Brain pericyte (primary cell): Measurements from ENCODE around the gene N4BP3.
"Not testable (repeated sequence)": the region's sequence is repeated elsewhere in the genome, so short reads cannot be mapped to it uniquely, and the experiment has no call there.

Source experiments
- DNase-seq: peaks from one replicate; pipeline ENCODE4 v3.0.0-alpha.2; 2012; ENCODE audit warnings: low read depth, low spot score

Gene N4BP3

DNA sequence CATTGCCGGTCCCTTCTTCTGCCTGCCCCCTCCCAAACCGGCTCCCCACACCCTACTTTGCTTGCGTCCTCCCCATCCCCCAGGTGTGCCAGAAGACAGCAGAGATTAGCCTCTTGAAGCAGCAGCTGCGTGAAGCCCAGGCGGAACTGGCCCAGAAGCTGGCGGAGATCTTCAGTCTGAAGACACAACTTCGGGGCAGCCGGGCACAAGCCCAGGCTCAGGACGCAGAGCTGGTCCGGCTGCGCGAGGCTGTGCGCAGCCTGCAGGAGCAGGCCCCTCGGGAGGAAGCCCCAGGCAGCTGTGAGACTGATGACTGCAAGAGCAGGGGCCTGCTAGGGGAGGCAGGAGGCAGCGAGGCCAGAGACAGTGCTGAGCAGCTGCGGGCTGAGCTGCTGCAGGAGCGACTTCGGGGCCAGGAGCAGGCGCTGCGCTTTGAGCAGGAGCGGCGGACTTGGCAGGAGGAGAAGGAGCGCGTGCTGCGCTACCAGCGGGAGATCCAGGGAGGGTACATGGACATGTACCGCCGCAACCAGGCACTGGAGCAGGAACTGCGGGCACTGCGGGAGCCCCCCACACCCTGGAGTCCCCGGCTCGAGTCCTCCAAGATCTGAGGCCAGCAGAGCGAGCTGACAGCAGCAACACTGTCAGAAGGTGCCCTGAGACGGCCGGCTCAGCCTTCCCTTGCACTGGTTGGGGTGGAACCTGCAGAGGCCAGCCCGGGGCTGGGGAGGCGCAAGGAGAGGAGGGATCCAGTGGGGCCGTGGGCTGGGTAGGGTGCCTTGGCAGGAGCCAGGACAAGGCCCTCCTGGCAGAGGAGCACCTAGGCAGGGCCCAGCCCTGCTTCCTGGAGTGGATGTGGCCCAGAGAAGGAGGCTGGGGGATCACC is 8.3 kb downstream of the N4BP3 start:
- no peak for DNase-seq

DNA sequence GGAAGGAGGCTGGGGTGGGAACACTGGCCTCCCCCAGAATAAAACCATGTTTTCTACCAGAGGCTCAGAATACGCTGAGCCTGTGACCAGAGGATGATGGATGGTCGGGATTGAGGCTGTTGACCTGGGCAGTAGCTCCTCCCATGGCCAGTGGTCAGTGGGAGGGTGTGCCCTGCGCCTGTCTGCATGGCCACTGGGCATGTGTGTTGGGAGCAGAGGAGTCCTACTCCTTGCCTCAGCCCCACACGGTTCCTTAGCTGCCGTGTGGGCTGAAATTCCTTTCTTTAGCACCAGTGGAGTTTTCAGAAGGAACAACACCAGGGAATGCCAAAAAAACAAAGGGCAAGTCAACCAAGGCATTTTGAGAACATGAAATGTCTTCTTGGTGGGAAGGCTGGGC is 9.0 kb downstream of the N4BP3 start:
- no peak for DNase-seq

DNA sequence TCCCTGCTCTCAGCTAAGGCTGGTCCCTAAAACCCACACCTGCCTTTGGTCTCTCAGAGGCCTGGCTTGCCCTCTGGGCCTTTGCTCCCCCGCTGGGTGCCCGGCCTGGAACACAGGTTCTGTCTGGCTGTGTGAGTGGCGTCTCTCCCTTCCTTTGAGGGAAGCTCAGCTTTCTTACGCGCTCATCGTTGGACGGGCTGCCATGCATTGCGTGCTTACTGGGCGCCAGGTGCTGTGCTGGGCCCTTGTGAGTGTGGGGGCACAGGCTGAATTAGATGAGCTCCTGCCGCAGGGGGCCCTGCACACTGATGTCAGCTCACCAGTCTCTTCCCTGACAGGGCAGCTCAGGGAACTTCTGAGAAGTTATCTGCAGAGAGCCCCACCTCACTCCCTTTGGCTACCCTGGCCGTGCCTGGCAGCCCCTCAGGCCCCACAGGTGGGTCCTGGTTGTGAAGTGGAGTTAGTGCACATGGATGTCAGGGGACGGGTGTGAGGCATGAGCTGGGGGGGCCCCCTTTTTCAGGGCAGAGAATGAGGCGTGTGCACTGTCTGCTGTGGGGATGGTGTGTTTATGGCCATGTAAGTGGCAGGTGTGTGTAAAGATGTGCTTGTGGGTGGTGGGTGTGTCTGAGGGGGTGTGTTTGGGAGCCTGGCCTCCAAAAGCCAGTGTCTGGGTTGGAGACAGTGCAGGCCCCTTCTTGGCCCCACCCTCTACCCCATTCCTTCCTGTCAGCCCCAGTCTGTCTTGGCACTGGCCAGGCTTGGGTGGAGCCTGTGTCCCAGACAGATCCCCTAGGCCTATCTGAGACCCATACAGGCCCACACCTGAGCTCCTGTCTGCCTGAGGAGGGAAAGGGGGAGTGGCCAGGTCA is 10.0 kb downstream of the N4BP3 start:
- DNase-seq: no peak

DNA sequence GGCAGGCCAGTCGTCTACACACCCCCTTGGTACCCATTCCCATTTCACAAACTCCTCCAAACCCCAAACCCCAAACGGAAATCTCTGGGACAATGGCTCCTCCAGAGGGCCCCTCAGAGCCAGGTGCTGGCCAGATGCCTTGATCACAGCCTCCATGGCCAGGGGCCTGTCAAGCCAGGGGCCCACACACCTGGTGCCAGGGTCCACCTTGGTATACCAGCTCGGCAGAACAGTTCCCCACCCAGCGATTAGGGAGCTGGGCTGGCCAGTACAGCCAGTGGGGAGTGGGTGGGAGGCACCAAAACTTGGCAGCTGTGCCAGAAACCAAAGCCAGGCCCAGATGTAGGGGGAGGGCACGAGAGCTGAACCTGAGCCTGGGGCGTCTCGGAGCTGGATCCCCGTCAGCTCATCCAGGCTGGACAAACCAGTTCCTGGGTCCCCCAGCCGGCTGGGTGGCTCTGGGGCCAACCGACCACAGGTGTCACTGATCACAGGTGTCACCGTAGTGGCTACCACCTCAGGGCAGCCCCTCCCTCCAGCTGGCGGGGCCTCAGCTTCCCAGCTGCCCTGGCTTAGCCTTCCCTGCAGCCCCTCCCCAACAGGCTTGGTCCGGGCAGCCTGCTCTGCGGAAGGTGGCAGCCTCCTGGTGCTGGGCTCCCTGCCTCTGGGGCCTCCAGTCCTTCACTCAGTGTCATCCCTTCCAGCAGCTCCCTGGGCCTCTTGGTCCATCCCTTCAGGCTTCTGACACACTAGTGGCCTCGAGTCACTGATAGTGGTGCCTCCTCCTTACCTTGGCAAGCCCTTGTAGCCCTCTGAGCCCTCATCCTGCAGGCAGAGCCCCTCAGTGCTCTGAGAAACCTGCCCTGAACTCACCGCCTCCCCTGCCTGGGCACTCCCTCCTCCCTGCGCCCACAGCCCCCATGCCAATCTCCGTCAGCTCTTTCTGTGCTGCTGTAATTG is 10.9 kb downstream of the N4BP3 start:
- DNase-seq: no peak

DNA sequence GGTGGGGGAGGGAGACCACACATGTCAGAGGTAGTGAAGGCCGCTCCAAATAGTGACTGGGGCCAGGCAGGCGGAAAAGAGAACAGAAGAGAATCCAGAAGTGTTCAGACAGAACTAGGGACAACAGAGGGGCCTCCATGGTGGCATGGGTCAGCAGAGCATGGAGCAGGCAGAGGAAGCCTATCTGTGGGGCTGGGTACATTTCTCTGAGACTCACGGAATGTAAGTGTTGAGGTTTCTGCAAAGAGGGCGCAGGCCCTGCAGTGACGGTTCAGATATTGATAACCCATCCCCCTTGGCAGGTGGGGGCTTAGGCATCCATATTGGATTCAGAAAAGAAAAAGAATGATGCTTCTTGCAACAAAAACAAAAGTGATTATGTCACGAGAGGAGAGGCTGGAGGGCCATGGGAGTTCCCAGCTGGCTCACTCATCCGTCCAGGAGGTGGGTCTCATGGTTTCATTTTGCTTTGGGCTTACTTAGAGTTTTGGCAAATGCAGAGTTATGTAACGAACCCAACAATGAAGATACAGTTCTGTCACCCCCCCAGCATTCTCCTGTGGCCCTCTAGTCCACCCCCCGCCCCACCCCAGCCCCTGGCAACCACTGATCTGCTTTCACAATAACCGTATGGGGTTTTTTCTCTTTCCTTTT is 12.0 kb downstream of the N4BP3 start:
- DNase-seq: no peak

DNA sequence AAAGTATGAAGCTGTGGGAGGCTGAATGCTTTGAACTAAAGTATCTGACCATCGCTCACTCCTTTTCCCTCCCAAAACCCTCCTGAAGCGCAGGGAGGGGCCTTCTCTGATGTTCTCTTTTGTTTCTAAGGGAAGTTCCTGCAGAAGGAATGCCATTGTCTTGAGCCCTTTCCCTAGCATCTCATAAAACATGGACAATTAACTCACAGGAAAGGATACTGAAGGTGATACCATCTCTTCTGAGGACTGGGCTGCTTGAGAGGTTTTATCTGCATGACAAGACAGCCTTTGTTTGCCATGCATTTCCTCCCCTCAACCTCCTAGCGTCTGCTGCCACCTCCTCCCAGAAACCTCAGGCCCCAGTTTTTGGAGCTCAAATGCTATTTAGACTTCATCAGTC is 13.2 kb downstream of the N4BP3 start:
- DNase-seq: no peak

DNA sequence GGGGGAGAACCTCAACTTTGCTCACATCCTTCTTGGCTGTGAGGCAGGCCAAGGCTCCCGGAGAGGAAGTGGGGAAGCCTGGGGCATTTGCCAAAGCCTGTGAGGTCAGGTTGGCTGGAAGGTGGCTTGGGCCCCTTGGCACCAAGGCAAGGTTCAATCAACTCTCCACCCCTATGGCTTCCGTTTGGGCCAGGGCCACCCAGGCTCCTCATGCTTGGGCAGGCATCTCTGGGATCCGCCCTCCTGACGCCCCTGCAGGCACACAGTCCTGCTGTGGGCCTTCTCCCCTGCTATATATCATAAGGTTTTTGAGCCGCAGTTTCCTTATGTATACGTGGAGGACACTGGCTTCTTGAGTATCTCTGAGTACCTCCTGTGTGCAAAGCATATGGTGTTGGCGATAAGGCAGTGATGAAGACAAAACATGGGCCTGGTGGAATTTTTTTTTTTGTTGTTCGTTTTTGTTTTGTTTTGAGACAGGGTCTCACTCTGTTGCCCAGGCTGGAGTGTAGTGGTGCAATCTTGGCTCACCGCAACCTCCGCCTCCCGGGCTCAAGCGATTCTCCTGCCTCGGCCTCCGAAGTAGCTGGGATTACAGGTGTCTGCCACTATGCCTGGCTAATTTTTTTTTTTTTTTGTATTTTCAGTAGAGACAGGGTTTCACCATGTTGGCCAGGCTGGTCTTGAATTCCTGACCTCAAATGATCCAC is 14.1 kb downstream of the N4BP3 start:
- not testable (repeated sequence) for DNase-seq

DNA sequence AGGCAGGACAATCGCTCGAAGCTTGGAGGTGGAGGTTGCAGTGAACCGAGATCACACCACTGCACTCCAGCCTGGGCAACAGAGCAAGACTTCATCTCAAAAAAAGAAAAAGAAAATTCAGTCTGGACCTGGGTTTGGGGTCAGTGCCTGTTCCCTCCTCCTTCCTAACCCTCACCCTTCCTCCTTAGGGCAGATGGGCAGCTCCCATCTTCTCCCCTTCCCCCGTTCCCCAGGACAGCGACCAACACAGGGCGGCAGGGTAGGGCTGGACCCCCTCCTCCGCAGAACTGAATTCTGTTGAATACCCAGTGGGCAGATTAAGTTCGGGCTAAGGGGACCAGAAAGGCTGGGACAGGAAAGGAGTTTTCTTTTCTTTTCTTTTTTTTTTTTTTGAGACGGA is 16.0 kb downstream of the N4BP3 start:
- no peak for DNase-seq

DNA sequence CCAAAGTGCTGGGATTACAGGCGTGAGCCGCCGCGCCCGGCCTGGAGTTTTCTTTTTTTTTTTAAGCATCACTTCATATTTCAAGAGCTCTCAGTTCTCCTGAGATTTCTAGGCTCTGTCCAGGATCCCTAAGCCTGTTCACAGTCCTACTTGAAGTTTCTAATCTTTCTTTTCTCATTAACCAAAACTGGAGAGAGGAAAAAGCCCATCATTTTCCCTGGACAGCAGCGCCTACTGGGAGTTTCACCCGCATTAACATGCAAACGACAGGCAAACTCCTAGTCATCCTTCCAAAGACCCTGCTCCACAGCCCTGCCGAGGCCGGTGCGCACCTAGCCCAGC is 16.9 kb downstream of the N4BP3 start:
- DNase-seq: not testable (repeated sequence)

DNA sequence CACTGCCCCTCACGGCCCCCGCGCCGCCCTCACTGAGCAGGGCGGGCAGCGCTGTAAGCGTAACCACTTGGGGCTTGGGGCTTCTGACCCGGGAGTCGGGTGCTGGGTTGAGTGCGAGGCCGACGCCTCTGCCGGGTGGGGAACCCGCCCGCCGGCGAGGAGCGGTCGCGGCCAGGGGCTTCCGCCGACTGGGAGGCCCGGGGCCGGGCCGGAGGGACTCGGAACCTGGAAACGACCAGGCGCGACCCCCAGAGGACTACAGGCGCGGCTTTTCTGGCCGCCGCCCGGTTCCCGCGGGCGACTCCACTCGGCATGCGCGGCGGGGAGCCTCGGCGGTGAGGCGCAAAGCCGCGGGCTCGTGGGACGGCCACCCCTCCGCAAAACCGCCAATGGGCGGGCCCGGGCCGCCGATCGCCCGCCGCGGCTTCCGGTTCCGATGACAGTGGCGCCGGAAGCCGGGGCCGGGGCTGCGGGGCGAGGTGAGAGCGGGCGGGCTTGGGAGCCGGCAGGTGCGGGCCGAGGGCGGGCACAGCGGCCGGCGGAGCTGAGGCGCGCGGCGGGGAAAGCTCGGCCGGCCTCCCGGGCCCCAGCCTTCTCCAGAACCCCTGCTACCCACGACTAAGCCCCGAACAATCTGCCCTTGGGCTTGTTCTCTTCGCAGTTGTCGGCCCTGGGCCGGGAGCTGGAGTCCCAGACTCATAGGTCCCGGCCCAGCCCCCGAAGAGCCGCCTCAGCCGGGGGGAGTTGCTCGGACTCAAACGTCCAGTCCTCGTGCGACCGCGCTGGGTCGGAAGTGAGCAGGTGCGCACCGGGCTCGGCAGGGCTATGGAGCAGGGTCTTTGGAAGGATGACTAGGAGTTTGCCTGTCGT is 17.5 kb downstream of the N4BP3 start, which contains the start of gene RMND5B:
Gene RMND5B, plus strand, starts transcription at position 439 of the 870 bp plus-strand sequence. CDS start 7,106 bp downstream, outside the sequence.
- no peak for DNase-seq

DNA sequence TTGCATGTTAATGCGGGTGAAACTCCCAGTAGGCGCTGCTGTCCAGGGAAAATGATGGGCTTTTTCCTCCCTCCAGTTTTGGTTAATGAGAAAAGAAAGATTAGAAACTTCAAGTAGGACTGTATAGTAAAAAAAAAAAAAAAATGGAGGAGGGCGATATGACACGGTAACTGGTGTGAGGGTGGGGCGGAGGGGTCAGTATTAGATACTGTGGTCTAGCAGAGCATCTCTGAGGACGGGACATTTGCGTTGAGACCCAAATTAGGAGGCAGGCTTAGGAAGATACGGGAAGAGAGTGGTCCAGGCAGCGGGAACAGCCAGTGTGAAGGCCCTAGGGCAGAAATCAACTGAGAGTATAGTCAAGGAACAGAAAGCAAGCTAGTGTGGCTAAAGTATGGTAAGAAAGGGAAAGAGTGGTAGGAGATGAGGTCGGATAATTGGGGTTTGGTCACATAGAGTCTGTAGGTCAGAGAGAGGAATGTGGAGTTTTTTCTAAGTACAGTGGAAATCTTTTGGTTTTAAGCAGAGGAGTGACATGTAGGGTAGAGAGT is 18.2 kb downstream of the N4BP3 start:
- no peak for DNase-seq

DNA sequence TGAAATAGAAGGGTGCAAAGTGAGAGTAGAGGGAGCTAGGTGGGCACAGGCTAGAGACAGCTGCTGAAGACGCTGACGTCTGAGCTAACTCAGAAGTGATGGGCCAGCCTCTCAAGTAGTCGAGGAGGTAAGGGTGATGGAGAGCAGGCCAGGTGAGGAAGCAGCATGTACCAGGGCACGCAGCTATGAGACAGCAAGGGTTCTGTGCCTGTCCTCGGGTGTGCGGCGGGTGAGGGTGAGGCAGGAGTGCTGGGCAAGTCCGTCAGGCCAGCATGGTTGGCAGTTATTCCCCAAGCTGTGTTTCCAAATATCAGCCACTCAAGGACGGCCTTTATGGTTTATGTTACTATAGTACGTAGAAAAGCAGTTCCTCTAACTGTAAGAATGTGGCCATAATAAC is 23.7 kb downstream of the N4BP3 start:
- no peak for DNase-seq

DNA sequence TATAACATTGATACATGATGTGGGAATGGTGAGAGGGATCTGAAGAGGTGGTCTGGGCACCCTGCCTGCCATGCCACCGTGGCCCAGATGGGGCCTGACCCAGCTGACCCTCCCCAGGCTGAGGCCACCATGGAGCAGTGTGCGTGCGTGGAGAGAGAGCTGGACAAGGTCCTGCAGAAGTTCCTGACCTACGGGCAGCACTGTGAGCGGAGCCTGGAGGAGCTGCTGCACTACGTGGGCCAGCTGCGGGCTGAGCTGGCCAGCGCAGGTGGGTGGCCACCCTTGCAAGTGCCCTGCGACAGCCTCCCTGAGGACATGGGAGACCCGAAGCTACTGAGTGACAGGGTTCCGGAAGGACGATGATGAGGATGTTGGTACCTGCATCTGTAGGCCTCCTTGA is 24.7 kb downstream of the N4BP3 start:
- no peak for DNase-seq

DNA sequence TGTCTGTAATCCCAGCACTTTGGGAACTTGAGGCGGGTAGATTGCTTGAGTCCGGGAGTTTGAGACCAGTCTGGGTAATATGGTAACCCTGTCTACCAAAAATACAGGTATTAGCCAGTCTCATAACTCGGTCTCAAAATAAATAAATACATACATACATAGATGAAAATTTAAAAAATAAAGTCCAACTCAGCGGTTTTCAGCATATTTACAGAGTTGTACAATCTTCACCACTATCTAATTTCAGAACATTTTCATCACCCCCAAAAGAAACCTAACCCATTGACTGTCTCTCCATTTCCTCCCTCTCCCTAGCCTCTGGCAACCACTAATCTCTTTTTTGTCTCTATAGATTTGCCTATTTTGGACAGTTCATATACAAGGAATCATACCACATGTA is 28.2 kb downstream of the N4BP3 start:
- no peak for DNase-seq

DNA sequence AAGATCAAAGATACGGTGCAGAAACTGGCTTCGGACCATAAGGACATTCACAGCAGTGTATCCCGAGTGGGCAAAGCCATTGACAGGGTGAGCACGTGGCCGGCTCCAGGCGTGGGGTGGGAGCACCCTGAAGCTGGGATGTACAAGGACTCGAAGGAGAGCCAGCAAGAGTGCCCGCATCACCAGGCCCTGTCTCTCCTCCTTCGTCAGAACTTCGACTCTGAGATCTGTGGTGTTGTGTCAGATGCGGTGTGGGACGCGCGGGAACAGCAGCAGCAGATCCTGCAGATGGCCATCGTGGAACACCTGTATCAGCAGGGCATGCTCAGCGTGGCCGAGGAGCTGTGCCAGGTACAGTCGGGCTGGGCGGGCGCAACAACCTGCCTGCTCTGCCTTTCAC is 29.3 kb downstream of the N4BP3 start:
- DNase-seq: no peak

DNA sequence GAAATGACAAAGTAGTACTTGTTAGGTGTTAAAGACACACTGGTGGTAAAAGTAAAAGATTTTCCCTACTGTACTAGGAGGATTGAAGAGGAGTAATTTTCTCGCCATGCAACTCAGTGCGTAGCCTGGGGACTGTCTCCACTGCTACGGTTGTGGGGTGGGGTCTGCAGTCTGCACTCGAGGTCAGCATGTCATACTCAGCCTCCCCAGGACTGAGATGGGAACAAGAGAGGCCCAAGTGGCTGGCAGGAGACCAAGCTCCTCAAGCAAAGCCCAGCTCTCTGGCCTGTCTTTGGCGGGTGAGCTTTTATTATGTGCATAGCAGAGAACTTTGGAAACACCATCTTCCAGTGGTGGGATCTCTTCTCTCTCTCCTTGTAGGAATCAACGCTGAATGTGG is 29.9 kb downstream of the N4BP3 start:
- DNase-seq: no peak

DNA sequence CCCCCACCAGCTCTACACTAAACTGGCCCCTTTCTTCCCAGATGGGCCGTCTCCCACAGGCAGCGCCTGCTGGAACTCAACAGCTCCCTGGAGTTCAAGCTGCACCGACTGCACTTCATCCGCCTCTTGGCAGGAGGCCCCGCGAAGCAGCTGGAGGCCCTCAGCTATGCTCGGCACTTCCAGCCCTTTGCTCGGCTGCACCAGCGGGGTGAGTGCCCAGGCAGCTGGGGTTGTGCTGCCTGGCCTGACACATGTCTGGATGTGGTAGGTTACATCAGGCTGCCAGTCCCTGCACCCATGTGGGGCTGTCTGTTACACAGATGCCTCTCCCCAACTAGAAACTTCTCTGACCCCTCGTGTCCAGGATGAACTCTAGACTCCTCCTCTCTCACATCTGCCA is 30.6 kb downstream of the N4BP3 start:
- no peak for DNase-seq

DNA sequence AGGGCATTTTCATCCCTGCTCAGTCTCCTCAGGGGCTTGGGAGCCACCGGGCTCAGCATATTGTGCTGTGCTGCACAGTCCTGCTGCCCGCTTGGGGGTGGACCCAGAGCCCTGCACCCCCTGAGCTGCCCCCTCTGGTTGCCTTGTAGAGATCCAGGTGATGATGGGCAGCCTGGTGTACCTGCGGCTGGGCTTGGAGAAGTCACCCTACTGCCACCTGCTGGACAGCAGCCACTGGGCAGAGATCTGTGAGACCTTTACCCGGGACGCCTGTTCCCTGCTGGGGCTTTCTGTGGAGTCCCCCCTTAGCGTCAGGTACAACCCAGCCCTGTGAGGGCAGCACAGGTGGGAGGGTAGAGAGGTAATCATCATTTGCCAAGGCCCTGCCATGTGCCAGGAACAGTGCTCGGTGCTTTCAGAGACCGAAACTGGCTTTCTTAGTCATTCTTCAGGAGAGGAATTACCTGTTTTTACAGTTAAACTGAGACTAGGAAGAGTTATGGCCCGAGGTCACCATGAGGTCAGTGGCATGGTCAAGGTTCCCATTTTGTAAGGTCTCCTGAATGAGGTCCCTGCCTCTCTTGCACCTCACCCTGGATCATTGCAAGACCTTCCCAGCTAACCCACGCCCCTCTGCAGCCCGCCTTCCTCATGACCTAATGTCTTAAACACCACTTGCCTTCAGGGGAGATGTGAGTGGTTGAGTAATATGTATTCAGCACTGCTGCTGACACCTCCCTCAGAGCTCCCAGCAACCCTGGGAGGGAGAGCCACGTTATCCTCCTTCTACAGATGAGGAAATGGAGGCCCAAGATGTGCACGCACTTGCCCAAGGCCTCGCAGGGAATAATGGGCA is 32.9 kb downstream of the N4BP3 start:
- no peak for DNase-seq
